AG09319 (cell line): Measurements from ENCODE around the gene PLEKHG5.

ENCODE experiments used
- DNase-seq: peaks from one replicate; pipeline ENCODE4 v3.0.0-alpha.2; 2010; ENCODE audit warnings: low read depth; ENCODE audit errors: extremely low read depth
- TF ChIP-seq, protein P1 (sequence below): IDR thresholded peaks from 2 replicates; pipeline ENCODE4 v1.5.1; 2011; ENCODE audit warnings: low read depth, mild to moderate bottlenecking, inconsistent platforms, low read length, moderate library complexity

Gene PLEKHG5

GRCh38 chr1:6530504-6531160 is 39.2 kb upstream of the PLEKHG5 start:
- DNase-seq, result no peak
- TF ChIP-seq, protein P1, sequence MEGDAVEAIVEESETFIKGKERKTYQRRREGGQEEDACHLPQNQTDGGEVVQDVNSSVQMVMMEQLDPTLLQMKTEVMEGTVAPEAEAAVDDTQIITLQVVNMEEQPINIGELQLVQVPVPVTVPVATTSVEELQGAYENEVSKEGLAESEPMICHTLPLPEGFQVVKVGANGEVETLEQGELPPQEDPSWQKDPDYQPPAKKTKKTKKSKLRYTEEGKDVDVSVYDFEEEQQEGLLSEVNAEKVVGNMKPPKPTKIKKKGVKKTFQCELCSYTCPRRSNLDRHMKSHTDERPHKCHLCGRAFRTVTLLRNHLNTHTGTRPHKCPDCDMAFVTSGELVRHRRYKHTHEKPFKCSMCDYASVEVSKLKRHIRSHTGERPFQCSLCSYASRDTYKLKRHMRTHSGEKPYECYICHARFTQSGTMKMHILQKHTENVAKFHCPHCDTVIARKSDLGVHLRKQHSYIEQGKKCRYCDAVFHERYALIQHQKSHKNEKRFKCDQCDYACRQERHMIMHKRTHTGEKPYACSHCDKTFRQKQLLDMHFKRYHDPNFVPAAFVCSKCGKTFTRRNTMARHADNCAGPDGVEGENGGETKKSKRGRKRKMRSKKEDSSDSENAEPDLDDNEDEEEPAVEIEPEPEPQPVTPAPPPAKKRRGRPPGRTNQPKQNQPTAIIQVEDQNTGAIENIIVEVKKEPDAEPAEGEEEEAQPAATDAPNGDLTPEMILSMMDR, result no peak

- TF ChIP-seq, protein P1, result no peak
- DNase-seq, result no peak
These were observed 37.0 kb upstream of the PLEKHG5 start for GRCh38 chr1:6528492-6528891.

DNA sequence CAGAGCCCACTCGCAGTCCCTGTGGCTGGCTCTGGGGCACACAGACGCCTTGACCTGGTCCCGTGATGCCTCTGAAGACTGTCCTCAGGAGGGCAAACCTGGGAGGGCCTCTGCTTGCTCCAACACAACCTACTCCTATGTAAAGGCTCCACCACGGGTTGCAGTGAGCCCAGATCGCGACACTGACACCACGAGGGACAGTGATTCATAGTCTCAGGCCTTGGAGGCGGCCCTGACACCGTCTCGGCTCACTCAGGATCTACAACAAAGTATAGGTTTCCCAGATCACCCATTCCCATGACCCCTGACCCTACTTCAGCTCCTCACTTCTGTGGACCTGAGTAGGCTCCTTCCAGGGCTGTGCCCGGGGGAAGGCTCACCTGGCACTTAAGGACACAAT is 34.8 kb upstream of the PLEKHG5 start:
- no peak for DNase-seq
- TF ChIP-seq, protein P1, result no peak

DNA sequence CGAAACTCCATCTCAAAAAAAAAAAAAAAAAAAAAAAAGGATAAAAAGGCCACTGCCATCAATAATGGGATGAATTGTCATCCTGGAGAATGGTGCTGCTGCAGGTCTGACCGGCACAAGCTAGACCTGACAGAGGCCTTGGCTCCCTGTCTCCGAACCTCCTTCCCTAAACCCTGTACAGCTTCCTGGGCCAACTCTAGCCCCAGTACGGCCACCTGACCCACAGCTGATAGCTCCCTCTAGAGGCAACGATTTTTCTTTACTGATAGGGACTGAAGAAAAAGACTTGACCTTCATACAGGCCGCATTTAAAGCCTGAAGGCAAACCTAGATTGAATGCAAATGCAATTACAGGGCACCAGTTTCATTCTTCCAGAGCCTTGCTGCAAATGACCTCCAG is 32.1 kb upstream of the PLEKHG5 start:
- no peak for DNase-seq
- TF ChIP-seq, protein P1, result peak; percentile 52

- TF ChIP-seq, protein P1, result no peak
- DNase-seq, result no peak
These were observed 30.1 kb upstream of the PLEKHG5 start for GRCh38 chr1:6521536-6521935.

DNA sequence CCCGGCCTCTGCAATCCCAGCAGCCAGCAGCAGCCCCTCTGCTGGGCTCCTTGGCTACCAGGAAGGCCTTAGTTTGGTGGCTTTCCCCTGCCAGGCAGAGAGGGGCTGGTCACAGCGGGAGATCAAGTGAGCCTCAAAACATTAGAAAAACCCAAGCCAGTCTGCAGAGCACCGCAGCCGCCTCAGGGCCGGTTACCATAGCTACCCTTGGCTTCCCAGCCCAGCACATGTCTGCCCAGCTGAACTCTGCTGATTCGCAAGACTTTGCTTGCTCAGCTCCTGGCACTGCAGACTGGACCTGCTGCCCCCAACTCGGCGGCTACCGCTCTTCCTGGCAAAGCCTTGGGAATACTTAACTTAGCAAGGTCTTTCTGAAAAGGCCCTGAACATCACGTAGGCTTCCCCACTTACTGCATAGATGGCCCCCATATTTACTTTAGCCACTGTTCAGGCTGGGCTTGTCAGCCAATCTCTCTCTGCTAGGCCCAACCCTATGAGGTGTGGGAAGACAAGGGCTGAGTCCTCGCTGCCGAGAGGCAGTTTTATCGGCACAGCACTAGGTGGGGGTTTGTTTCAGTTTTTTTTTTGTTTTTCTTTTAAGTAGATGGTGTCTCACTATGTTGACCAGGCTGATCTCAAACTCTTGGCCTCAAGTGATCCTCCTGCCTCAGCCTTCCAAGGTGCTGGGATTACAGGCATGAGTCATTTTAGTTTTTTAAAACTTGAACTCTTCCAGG is 28.6 kb upstream of the PLEKHG5 start:
- DNase-seq, result peak; percentile 59
- TF ChIP-seq, protein P1, result no peak

- TF ChIP-seq, protein P1, result no peak
- DNase-seq, result no peak
These were observed 28.0 kb upstream of the PLEKHG5 start for GRCh38 chr1:6519491-6519934.
